Measurements from ENCODE around the gene RASAL3. TPM values are rescaled to one million over a fixed set of nuclear protein-coding genes. Genes with fewer than 3 reads are reported as not detected.

RASAL3 gene
- total and polyA plus RNA-seq, 8 donors, result 2.0 to 27.1 (median 2.7) TPM

- no peak overlapping the region for H3K27ac ChIP-seq
- no peaks in the 10 kb centered on the region for H3K27me3 ChIP-seq
- peaks cover 0 to 28% of the 10 kb centered on the region in 2 donors for H3K4me1 ChIP-seq
- no peak overlapping the region for H3K4me3 ChIP-seq
- H3K36me3 ChIP-seq, result peaks cover 0 to 65% of the 10 kb centered on the region in 2 donors
- no peaks in the 10 kb centered on the region for H3K9me3 ChIP-seq
- intact Hi-C loops (cut with DNase I), result no loop called here
- TF ChIP-seq, protein P1, sequence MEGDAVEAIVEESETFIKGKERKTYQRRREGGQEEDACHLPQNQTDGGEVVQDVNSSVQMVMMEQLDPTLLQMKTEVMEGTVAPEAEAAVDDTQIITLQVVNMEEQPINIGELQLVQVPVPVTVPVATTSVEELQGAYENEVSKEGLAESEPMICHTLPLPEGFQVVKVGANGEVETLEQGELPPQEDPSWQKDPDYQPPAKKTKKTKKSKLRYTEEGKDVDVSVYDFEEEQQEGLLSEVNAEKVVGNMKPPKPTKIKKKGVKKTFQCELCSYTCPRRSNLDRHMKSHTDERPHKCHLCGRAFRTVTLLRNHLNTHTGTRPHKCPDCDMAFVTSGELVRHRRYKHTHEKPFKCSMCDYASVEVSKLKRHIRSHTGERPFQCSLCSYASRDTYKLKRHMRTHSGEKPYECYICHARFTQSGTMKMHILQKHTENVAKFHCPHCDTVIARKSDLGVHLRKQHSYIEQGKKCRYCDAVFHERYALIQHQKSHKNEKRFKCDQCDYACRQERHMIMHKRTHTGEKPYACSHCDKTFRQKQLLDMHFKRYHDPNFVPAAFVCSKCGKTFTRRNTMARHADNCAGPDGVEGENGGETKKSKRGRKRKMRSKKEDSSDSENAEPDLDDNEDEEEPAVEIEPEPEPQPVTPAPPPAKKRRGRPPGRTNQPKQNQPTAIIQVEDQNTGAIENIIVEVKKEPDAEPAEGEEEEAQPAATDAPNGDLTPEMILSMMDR (IDR thresholded peaks at IDR 0.05), result no peak
- ATAC-seq (no peak), DNase-seq (no peak)
These were observed 59.5 kb downstream of the RASAL3 start for GRCh38 chr19:15404780-15405211.

- peaks cover 0 to 65% of the 10 kb centered on the region in 2 donors for H3K36me3 ChIP-seq
These were observed 60.1 kb downstream of the RASAL3 start for GRCh38 chr19:15404097-15404779.

GRCh38 chr19:15403151-15403531 is 61.2 kb downstream of the RASAL3 start:
- Histone ChIP-seq H3K27me3 (no peaks in the 10 kb centered on the region), H3K4me1 (peaks cover 0 to 26% of the 10 kb centered on the region in 2 donors), H3K9me3 (no peaks in the 10 kb centered on the region), H3K4me3 (no peak overlapping the region), H3K36me3 (peaks cover 0 to 66% of the 10 kb centered on the region in 2 donors), H3K27ac (no peak overlapping the region)
- no peak for ATAC-seq
- no peak for DNase-seq
- intact Hi-C loops (cut with DNase I), result no loop called here
- TF ChIP-seq, protein P1 (IDR thresholded peaks at IDR 0.05), result no peak

More at GRCh38 chr19:15404097-15404779, 60.1 kb downstream of the RASAL3 start:
- H3K27me3 ChIP-seq, result no peaks in the 10 kb centered on the region
- ATAC-seq, result peak; percentile 86
- no peak overlapping the region for H3K4me3 ChIP-seq
- TF ChIP-seq, protein P1 (IDR thresholded peaks at IDR 0.05), result no peak
- H3K27ac ChIP-seq, result no peak overlapping the region
- DNase-seq, result no peak
- H3K9me3 ChIP-seq, result no peaks in the 10 kb centered on the region
- peaks cover 0 to 26% of the 10 kb centered on the region in 2 donors for H3K4me1 ChIP-seq
- intact Hi-C loops (cut with DNase I), result no loop called here

GRCh38 chr19:15402411-15403150 is 61.8 kb downstream of the RASAL3 start:
- Histone ChIP-seq H3K9me3 (no peaks in the 10 kb centered on the region), H3K36me3 (peaks cover 0 to 69% of the 10 kb centered on the region in 2 donors), H3K4me3 (no peak overlapping the region), H3K27me3 (no peaks in the 10 kb centered on the region), H3K27ac (no peak overlapping the region), H3K4me1 (peaks cover 0 to 25% of the 10 kb centered on the region in 2 donors)
- intact Hi-C loops (cut with DNase I), result no loop called here
- DNase-seq (no peak), ATAC-seq (no peak)
- TF ChIP-seq, protein P1 (IDR thresholded peaks at IDR 0.05), result no peak

Small RNA genes lying within 50 kb of the gene (microRNA-seq; reads per million reads assigned to microRNA genes)
- gene MIR1470, result 0 reads per million in 2 donors

Other genes with a start within 250 kb of the RASAL3 start
- 1 to 10 TPM; 1.6 to 7.6 TPM for gene EPHX3, start 232.1 kb downstream of the RASAL3 start, total RNA-seq
- gene EPHX3, start 232.1 kb downstream of the RASAL3 start, polyA plus RNA-seq (ENCODE audit: insufficient read length in 6 of 6), result 1 to 10 TPM; 2.3 to 3.4 (median 2.9) TPM
- 10 to 100 TPM; 79.1 to 89.6 TPM for gene BRD4, start 132.0 kb downstream of the RASAL3 start, total RNA-seq
- gene BRD4, start 132.0 kb downstream of the RASAL3 start, polyA plus RNA-seq (ENCODE audit: insufficient read length in 6 of 6), result 10 to 100 TPM; 51.1 to 63.9 (median 55.8) TPM
- gene AKAP8, start 84.8 kb downstream of the RASAL3 start, total RNA-seq, result 10 to 100 TPM; 19.5 to 36.8 TPM
- 10 to 100 TPM; 27.2 to 35.1 (median 31.4) TPM for gene AKAP8, start 84.8 kb downstream of the RASAL3 start, polyA plus RNA-seq (ENCODE audit: insufficient read length in 6 of 6)
- gene AKAP8L, start 45.6 kb downstream of the RASAL3 start, total RNA-seq, result 10 to 100 TPM; 76.4 to 81.1 TPM
- gene AKAP8L, start 45.6 kb downstream of the RASAL3 start, polyA plus RNA-seq (ENCODE audit: insufficient read length in 6 of 6), result 100 to 1,000 TPM in 5 of 6 donors, 10 to 100 TPM in 1; 91.7 to 129 (median 113) TPM
- 10 to 100 TPM; 31.0 to 36.2 TPM for gene WIZ, start 14.6 kb downstream of the RASAL3 start, total RNA-seq
- 10 to 100 TPM; 21.5 to 36.4 (median 27.5) TPM for gene WIZ, start 14.6 kb downstream of the RASAL3 start, polyA plus RNA-seq (ENCODE audit: insufficient read length in 6 of 6)
- not detected for gene PGLYRP2, start 15.0 kb upstream of the RASAL3 start, total RNA-seq
- not detected for gene PGLYRP2, start 15.0 kb upstream of the RASAL3 start, polyA plus RNA-seq (ENCODE audit: insufficient read length in 6 of 6)
- under 1 TPM in 1 of 2 donors, not detected in 1; 0.15 TPM for gene CYP4F22, start 44.0 kb upstream of the RASAL3 start, total RNA-seq
- gene CYP4F22, start 44.0 kb upstream of the RASAL3 start, polyA plus RNA-seq (ENCODE audit: insufficient read length in 6 of 6), result under 1 TPM in 1 of 6 donors, not detected in 5; 0.07 TPM
- not detected for gene CYP4F8, start 150.7 kb upstream of the RASAL3 start, total RNA-seq
- gene CYP4F8, start 150.7 kb upstream of the RASAL3 start, polyA plus RNA-seq (ENCODE audit: insufficient read length in 6 of 6), result under 1 TPM in 2 of 6 donors, not detected in 4; 0.04 to 0.10 TPM
- gene CYP4F3, start 176.4 kb upstream of the RASAL3 start, total RNA-seq, result 1 to 10 TPM in 1 of 2 donors, under 1 TPM in 1; 0.82 to 3.7 TPM
- gene CYP4F3, start 176.4 kb upstream of the RASAL3 start, polyA plus RNA-seq (ENCODE audit: insufficient read length in 6 of 6), result under 1 TPM; 0.14 to 0.32 (median 0.17) TPM
- gene CYP4F12, start 208.5 kb upstream of the RASAL3 start, total RNA-seq, result 1 to 10 TPM; 3.8 to 5.9 TPM
- gene CYP4F12, start 208.5 kb upstream of the RASAL3 start, polyA plus RNA-seq (ENCODE audit: insufficient read length in 6 of 6), result 10 to 100 TPM in 4 of 6 donors, 1 to 10 TPM in 2; 5.8 to 15.8 (median 11.0) TPM